HepG2 (cell line): ENCODE measurements around the gene ROMO1. TPM values are rescaled to one million over a fixed set of nuclear protein-coding genes. Genes with fewer than 3 reads are reported as not detected.

ENCODE experiments used
- FIP1L1 ChIP-seq: fragments of 200-400 bp; formaldehyde crosslinking; IDR thresholded peaks from 2 replicates; pipeline ENCODE4 v1.6.1; 2018; ENCODE audit warnings: low read depth, mild to moderate bottlenecking, low read length, moderate library complexity, borderline replicate concordance; ENCODE audit not compliant: insufficient read depth
- MAFF ChIP-seq: IDR thresholded peaks from 2 replicates; pipeline ENCODE4 v1.6.1; 2011; ENCODE audit warnings: low read depth, low read length, improper control_type of control experiment
- PITX1 ChIP-seq: sonication (generic); formaldehyde crosslinking; IDR thresholded peaks from 2 replicates; pipeline ENCODE4 v1.5.1; 2020; ENCODE audit warnings: mild to moderate bottlenecking, missing genetic modification reagents
- POLR2A ChIP-seq, 2 experiments: IDR thresholded peaks; 2 replicates each; pipeline ENCODE4 v1.6.1; 2011; ENCODE audit warnings: low read depth in 2 of 2, low read length in 2 of 2, mild to moderate bottlenecking in 1 of 2, moderate library complexity in 1 of 2; ENCODE audit not compliant: insufficient read depth in 1 of 2
- REL ChIP-seq: sonication (generic); formaldehyde crosslinking; conservative IDR thresholded peaks from 2 replicates; pipeline ENCODE4 v1.8.0; 2022; ENCODE audit warnings: mild to moderate bottlenecking, missing genetic modification reagents, moderate library complexity
- REPIN1 ChIP-seq: sonication (generic); formaldehyde crosslinking; IDR thresholded peaks from 2 replicates; pipeline ENCODE4 v1.8.0; 2022; ENCODE audit warnings: missing genetic modification reagents, low read depth, mild to moderate bottlenecking, borderline replicate concordance
- SMAD3 ChIP-seq: sonication (generic); formaldehyde crosslinking; IDR thresholded peaks from 2 replicates; pipeline ENCODE4 v1.4.0; 2020; ENCODE audit warnings: missing genetic modification reagents
- U2AF1 ChIP-seq: fragments of 200-400 bp; formaldehyde crosslinking; optimal IDR thresholded peaks from 2 replicates; pipeline ENCODE3; 2017; ENCODE audit warnings: mild to moderate bottlenecking, low read depth, low read length
- ZNF3 ChIP-seq: IDR thresholded peaks from 2 replicates; pipeline ENCODE4 v1.7.0; 2017; ENCODE audit warnings: inconsistent platforms
- ZNF841 ChIP-seq: sonication (generic); formaldehyde crosslinking; IDR thresholded peaks from 2 replicates; pipeline ENCODE4 v1.8.1; 2023; ENCODE audit warnings: missing genetic modification reagents, borderline replicate concordance
- polyA plus RNA-seq, 8 experiments: library from polyadenylated mRNA; depleted of rRNA in 3 of 8; stranded (reverse) in 7 of 8; unstranded in 1 of 8; fragments of >200 nt; fragmentation: Illumina TruSeq in 4 of 8; extraction: Trizol in 4 of 8; gene quantifications; 2 replicates each; pipeline versions ENCODE4 v1.2.1 to v1.2.3, GENCODE V29; 2011 to 2016; ENCODE audit warnings: low read depth in 4 of 8, missing spikeins in 1 of 8, mixed read lengths in 1 of 8; ENCODE audit not compliant: insufficient read depth in 1 of 8
- total RNA-seq, 5 experiments: library from RNA; depleted of rRNA; stranded (reverse); fragments of >200 nt; fragmentation: Illumina TruSeq; extraction: Trizol; gene quantifications; 2 replicates each; pipeline ENCODE4 v1.2.3, GENCODE V29; 2016; ENCODE audit warnings: low read depth in 1 of 5
- TF ChIP-seq, protein P1 (sequence below): sonication (generic); formaldehyde crosslinking; IDR thresholded peaks from 2 replicates; pipeline ENCODE4 v1.4.0; 2020; ENCODE audit warnings: missing genetic modification reagents, low read depth, mild to moderate bottlenecking, borderline replicate concordance
- TF ChIP-seq, protein P2 (sequence below): sonication (generic); formaldehyde crosslinking; IDR thresholded peaks from 2 replicates; pipeline ENCODE4 v1.4.0; 2020; ENCODE audit warnings: missing genetic modification reagents, borderline replicate concordance
- TF ChIP-seq, protein P3 (sequence below): sonication (generic); formaldehyde crosslinking; IDR thresholded peaks from 2 replicates; pipeline ENCODE4 v1.4.0; 2020; ENCODE audit warnings: missing genetic modification reagents
- TF ChIP-seq, protein P4 (sequence below): sonication (generic); formaldehyde crosslinking; IDR thresholded peaks from 2 replicates; pipeline ENCODE4 v1.4.0; 2020; ENCODE audit warnings: missing genetic modification reagents
- TF ChIP-seq, protein P5 (sequence below): sonication (generic); formaldehyde crosslinking; IDR thresholded peaks from 2 replicates; pipeline ENCODE4 v1.8.0; 2022; ENCODE audit warnings: mild to moderate bottlenecking, missing genetic modification reagents

Gene ROMO1
- total and polyA plus RNA-seq, 2 of the 13 experiments (the other 11 are each of a cell fraction or from before 2014, with no cell fraction given), result 636 to 755 TPM

DNA sequence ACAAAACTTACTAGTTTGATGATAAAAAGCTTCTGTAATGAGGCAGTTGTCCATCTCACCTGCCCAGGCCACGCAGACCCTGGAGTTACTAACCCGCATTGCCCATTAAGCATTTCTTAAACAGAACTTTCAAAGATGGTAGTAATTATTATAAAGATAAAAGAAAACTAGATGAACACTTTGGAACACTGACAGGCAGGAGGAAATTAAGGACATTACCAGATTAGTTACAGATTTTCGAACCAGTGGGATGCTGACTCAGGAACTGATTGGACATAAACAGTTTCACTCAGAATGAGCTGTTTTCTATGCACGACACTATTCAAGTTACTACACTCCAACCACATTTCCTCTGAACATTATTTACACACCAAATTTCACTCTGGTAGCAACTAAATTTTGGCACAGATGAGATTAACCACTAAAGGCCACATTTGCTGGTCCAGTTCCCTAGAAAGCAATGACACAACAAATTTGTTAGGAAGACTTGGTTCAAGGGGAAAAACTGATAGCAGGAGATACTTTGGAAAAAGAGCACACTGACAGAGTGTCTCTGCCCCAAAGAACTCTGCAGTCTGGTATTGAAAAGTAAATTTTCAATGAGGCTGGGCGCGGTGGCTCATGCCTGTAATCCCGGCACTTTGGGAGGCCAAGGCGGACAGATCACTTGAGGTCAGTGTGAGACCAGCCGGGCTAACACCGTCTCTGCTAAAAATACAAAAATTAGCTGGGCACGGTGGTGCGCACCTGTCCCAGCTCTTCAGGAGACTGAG, 3.0 kb downstream of the ROMO1 start (continued):
- TF ChIP-seq, protein P1, sequence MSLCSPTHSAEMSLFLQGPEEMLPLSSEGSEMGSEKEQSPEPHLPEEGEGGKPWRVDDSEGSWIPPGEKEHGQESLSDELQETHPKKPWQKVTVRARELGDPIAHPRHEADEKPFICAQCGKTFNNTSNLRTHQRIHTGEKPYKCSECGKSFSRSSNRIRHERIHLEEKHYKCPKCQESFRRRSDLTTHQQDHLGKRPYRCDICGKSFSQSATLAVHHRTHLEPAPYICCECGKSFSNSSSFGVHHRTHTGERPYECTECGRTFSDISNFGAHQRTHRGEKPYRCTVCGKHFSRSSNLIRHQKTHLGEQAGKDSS, result no peak
- TF ChIP-seq FIP1L1 (0 out of 2 replicates have a peak, but pooled peaks have one; percentile 78), PITX1 (CRISPR knock-in tag) (no peak), U2AF1 (peak; percentile 4), SMAD3 (peak; percentile 45; the same call in 1 of the 2 replicates), ZNF3 (CRISPR knock-in tag) (0 out of 2 replicates have a peak, but pooled peaks have one; percentile 27), REL (CRISPR knock-in tag) (no peak), REPIN1 (CRISPR knock-in tag) (0 out of 2 replicates have a peak, but pooled peaks have one; percentile 67), MAFF (peak; percentile 87), POLR2A (IDR thresholded peaks at IDR 0.05; ENCODE audit: insufficient read depth in 1 of 2, low read depth in 2 of 2, low read length in 2 of 2) (peak in 1 of 2 experiments; percentile 57), ZNF841 (CRISPR knock-in tag) (peak; percentile 33; the same call in 1 of the 2 replicates)
- TF ChIP-seq, protein P2, sequence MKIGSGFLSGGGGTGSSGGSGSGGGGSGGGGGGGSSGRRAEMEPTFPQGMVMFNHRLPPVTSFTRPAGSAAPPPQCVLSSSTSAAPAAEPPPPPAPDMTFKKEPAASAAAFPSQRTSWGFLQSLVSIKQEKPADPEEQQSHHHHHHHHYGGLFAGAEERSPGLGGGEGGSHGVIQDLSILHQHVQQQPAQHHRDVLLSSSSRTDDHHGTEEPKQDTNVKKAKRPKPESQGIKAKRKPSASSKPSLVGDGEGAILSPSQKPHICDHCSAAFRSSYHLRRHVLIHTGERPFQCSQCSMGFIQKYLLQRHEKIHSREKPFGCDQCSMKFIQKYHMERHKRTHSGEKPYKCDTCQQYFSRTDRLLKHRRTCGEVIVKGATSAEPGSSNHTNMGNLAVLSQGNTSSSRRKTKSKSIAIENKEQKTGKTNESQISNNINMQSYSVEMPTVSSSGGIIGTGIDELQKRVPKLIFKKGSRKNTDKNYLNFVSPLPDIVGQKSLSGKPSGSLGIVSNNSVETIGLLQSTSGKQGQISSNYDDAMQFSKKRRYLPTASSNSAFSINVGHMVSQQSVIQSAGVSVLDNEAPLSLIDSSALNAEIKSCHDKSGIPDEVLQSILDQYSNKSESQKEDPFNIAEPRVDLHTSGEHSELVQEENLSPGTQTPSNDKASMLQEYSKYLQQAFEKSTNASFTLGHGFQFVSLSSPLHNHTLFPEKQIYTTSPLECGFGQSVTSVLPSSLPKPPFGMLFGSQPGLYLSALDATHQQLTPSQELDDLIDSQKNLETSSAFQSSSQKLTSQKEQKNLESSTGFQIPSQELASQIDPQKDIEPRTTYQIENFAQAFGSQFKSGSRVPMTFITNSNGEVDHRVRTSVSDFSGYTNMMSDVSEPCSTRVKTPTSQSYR (CRISPR knock-in tag), result no peak
- TF ChIP-seq, protein P3, sequence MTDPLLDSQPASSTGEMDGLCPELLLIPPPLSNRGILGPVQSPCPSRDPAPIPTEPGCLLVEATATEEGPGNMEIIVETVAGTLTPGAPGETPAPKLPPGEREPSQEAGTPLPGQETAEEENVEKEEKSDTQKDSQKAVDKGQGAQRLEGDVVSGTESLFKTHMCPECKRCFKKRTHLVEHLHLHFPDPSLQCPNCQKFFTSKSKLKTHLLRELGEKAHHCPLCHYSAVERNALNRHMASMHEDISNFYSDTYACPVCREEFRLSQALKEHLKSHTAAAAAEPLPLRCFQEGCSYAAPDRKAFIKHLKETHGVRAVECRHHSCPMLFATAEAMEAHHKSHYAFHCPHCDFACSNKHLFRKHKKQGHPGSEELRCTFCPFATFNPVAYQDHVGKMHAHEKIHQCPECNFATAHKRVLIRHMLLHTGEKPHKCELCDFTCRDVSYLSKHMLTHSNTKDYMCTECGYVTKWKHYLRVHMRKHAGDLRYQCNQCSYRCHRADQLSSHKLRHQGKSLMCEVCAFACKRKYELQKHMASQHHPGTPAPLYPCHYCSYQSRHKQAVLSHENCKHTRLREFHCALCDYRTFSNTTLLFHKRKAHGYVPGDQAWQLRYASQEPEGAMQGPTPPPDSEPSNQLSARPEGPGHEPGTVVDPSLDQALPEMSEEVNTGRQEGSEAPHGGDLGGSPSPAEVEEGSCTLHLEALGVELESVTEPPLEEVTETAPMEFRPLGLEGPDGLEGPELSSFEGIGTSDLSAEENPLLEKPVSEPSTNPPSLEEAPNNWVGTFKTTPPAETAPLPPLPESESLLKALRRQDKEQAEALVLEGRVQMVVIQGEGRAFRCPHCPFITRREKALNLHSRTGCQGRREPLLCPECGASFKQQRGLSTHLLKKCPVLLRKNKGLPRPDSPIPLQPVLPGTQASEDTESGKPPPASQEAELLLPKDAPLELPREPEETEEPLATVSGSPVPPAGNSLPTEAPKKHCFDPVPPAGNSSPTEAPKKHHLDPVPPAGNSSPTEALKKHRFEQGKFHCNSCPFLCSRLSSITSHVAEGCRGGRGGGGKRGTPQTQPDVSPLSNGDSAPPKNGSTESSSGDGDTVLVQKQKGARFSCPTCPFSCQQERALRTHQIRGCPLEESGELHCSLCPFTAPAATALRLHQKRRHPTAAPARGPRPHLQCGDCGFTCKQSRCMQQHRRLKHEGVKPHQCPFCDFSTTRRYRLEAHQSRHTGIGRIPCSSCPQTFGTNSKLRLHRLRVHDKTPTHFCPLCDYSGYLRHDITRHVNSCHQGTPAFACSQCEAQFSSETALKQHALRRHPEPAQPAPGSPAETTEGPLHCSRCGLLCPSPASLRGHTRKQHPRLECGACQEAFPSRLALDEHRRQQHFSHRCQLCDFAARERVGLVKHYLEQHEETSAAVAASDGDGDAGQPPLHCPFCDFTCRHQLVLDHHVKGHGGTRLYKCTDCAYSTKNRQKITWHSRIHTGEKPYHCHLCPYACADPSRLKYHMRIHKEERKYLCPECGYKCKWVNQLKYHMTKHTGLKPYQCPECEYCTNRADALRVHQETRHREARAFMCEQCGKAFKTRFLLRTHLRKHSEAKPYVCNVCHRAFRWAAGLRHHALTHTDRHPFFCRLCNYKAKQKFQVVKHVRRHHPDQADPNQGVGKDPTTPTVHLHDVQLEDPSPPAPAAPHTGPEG (CRISPR knock-in tag), result peak; percentile 73; the same call in 1 of the 2 replicates
- TF ChIP-seq, protein P4, sequence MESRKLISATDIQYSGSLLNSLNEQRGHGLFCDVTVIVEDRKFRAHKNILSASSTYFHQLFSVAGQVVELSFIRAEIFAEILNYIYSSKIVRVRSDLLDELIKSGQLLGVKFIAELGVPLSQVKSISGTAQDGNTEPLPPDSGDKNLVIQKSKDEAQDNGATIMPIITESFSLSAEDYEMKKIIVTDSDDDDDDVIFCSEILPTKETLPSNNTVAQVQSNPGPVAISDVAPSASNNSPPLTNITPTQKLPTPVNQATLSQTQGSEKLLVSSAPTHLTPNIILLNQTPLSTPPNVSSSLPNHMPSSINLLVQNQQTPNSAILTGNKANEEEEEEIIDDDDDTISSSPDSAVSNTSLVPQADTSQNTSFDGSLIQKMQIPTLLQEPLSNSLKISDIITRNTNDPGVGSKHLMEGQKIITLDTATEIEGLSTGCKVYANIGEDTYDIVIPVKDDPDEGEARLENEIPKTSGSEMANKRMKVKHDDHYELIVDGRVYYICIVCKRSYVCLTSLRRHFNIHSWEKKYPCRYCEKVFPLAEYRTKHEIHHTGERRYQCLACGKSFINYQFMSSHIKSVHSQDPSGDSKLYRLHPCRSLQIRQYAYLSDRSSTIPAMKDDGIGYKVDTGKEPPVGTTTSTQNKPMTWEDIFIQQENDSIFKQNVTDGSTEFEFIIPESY (CRISPR knock-in tag), result 0 out of 2 replicates have a peak, but pooled peaks have one; percentile 14
- TF ChIP-seq, protein P5, sequence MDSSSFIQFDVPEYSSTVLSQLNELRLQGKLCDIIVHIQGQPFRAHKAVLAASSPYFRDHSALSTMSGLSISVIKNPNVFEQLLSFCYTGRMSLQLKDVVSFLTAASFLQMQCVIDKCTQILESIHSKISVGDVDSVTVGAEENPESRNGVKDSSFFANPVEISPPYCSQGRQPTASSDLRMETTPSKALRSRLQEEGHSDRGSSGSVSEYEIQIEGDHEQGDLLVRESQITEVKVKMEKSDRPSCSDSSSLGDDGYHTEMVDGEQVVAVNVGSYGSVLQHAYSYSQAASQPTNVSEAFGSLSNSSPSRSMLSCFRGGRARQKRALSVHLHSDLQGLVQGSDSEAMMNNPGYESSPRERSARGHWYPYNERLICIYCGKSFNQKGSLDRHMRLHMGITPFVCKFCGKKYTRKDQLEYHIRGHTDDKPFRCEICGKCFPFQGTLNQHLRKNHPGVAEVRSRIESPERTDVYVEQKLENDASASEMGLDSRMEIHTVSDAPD, result 0 out of 2 replicates have a peak, but pooled peaks have one; percentile 60
